Measurements from ENCODE around the gene MAPRE2.

MAPRE2 gene

DNA sequence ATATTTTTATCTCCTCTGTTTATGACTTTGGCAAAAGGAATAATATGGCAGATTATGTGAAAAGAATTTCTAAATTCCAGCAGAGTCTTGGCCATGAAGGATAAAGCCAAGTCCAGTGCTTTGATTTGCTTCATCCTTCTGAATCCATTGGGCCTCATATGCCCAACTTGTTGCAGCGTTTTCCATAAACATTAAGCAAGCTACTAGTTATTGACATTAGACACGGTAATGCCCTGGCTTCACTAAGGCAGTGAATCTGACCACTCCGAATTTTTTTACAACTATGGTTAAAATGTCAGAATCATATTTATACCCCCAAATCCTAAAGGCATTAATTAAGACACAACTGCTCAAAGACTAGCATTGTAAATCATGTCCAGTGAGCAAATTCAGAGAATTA, 79.8 kb downstream of the MAPRE2 start:
- Histone ChIP-seq H3K9me3 (ENCODE audit: severe bottlenecking) (no peaks in the 10 kb centered on the region), H3K27ac (ENCODE audit: poor library complexity, severe bottlenecking) (no peak overlapping the region), H3K36me3 (ENCODE audit: low read depth) (no peaks in the 10 kb centered on the region), H3K4me3 (ENCODE audit: severe bottlenecking) (no peak overlapping the region), H3K4me1 (ENCODE audit: insufficient read depth, poor library complexity, severe bottlenecking) (no peaks in the 10 kb centered on the region), H3K27me3 (ENCODE audit: insufficient read depth, poor library complexity, severe bottlenecking) (no peaks in the 10 kb centered on the region)
- TF ChIP-seq CTCF (IDR thresholded peaks at IDR 0.05; ENCODE audit: poor library complexity, severe bottlenecking), result no peak
- DNase-seq (ENCODE audit: low spot score) (no peak), ATAC-seq (ENCODE audit: low read depth) (no peak)

DNA sequence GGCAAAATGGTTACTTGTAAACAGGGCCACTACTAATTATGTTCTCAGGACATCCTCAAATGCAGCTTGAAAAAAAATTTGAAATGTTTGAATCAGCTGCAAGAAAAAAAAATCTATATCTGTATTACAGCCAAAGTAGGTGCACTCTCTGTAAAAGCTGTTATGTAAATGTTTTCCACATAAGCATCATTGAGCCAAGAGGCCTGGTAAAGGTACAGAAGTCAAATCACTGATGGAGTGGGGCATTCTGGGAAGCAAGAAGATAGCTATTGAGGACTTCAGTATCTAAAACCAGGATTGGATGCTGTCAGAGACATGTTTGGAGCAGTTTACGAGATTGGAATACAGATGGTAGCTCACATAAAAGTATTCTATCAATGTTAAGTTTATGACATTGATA, 80.3 kb downstream of the MAPRE2 start:
- ATAC-seq (ENCODE audit: low read depth) (no peak), DNase-seq (ENCODE audit: low spot score) (no peak)
- H3K36me3 ChIP-seq (ENCODE audit: low read depth), result no peaks in the 10 kb centered on the region
- H3K4me3 ChIP-seq (ENCODE audit: severe bottlenecking), result no peak overlapping the region
- H3K27ac ChIP-seq (ENCODE audit: poor library complexity, severe bottlenecking), result no peak overlapping the region
- no peak for TF ChIP-seq CTCF (IDR thresholded peaks at IDR 0.05; ENCODE audit: poor library complexity, severe bottlenecking)
- H3K9me3 ChIP-seq (ENCODE audit: severe bottlenecking), result no peaks in the 10 kb centered on the region
- no peaks in the 10 kb centered on the region for H3K4me1 ChIP-seq (ENCODE audit: insufficient read depth, poor library complexity, severe bottlenecking)
- H3K27me3 ChIP-seq (ENCODE audit: insufficient read depth, poor library complexity, severe bottlenecking), result no peaks in the 10 kb centered on the region

GRCh38 chr18:35122586-35123224, 81.5 kb downstream of the MAPRE2 start:
- Histone ChIP-seq H3K4me3 (ENCODE audit: severe bottlenecking) (no peak overlapping the region), H3K9me3 (ENCODE audit: severe bottlenecking) (no peaks in the 10 kb centered on the region), H3K27me3 (ENCODE audit: insufficient read depth, poor library complexity, severe bottlenecking) (no peaks in the 10 kb centered on the region), H3K27ac (ENCODE audit: poor library complexity, severe bottlenecking) (no peak overlapping the region), H3K36me3 (ENCODE audit: low read depth) (no peaks in the 10 kb centered on the region), H3K4me1 (ENCODE audit: insufficient read depth, poor library complexity, severe bottlenecking) (no peaks in the 10 kb centered on the region)
- no peak for TF ChIP-seq CTCF (IDR thresholded peaks at IDR 0.05; ENCODE audit: poor library complexity, severe bottlenecking)
- ATAC-seq (ENCODE audit: low read depth) (no peak), DNase-seq (ENCODE audit: low spot score) (no peak)

DNA sequence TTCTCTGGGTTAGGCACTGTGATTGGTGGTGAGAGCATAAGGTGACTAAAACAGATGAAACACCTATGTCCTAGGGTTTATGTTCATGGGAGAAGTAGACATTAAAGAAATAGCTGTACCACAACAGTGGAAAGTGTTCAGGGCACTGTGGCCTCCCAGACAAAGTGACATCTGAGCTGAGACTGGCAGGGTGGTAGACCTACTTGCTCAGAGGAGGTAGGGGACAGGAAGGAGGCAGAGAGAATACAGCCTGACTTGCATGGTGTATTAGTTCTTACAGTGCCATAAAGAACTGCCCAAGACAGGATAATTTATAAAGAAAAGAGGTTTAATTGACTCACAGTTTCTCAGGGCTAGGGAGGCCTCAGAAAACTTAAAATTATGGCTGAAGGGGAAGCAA, 82.6 kb downstream of the MAPRE2 start:
- H3K4me3 ChIP-seq (ENCODE audit: severe bottlenecking), result no peak overlapping the region
- H3K4me1 ChIP-seq (ENCODE audit: insufficient read depth, poor library complexity, severe bottlenecking), result no peaks in the 10 kb centered on the region
- H3K9me3 ChIP-seq (ENCODE audit: severe bottlenecking), result no peaks in the 10 kb centered on the region
- H3K27me3 ChIP-seq (ENCODE audit: insufficient read depth, poor library complexity, severe bottlenecking), result no peaks in the 10 kb centered on the region
- H3K27ac ChIP-seq (ENCODE audit: poor library complexity, severe bottlenecking), result no peak overlapping the region
- TF ChIP-seq CTCF (IDR thresholded peaks at IDR 0.05; ENCODE audit: poor library complexity, severe bottlenecking), result no peak
- ATAC-seq (ENCODE audit: low read depth) (no peak), DNase-seq (ENCODE audit: low spot score) (no peak)
- no peaks in the 10 kb centered on the region for H3K36me3 ChIP-seq (ENCODE audit: low read depth)

- H3K9me3 ChIP-seq (ENCODE audit: severe bottlenecking), result no peaks in the 10 kb centered on the region
- no peak overlapping the region for H3K27ac ChIP-seq (ENCODE audit: poor library complexity, severe bottlenecking)
- ATAC-seq (ENCODE audit: low read depth) (0 out of 3 replicates have a peak, but pooled peaks have one; percentile 27), DNase-seq (ENCODE audit: low spot score) (no peak)
- no peaks in the 10 kb centered on the region for H3K4me1 ChIP-seq (ENCODE audit: insufficient read depth, poor library complexity, severe bottlenecking)
- H3K27me3 ChIP-seq (ENCODE audit: insufficient read depth, poor library complexity, severe bottlenecking), result no peaks in the 10 kb centered on the region
- no peak overlapping the region for H3K4me3 ChIP-seq (ENCODE audit: severe bottlenecking)
- TF ChIP-seq CTCF (IDR thresholded peaks at IDR 0.05; ENCODE audit: poor library complexity, severe bottlenecking), result no peak
- H3K36me3 ChIP-seq (ENCODE audit: low read depth), result no peaks in the 10 kb centered on the region
Observed at GRCh38 chr18:35127201-35127600, 86.0 kb downstream of the MAPRE2 start.

Data from RWPE2 (cell line).